Cerebellar nuclear complex (tissue), 1 donor: ENCODE results near the gene ATG4A.

Source experiments
- DNase-seq, 2 experiments: peaks; one replicate each; lab custom pipeline; 2025; lab: John Stamatoyannopoulos, UW

Gene ATG4A, protein sequence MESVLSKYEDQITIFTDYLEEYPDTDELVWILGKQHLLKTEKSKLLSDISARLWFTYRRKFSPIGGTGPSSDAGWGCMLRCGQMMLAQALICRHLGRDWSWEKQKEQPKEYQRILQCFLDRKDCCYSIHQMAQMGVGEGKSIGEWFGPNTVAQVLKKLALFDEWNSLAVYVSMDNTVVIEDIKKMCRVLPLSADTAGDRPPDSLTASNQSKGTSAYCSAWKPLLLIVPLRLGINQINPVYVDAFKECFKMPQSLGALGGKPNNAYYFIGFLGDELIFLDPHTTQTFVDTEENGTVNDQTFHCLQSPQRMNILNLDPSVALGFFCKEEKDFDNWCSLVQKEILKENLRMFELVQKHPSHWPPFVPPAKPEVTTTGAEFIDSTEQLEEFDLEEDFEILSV

DNA sequence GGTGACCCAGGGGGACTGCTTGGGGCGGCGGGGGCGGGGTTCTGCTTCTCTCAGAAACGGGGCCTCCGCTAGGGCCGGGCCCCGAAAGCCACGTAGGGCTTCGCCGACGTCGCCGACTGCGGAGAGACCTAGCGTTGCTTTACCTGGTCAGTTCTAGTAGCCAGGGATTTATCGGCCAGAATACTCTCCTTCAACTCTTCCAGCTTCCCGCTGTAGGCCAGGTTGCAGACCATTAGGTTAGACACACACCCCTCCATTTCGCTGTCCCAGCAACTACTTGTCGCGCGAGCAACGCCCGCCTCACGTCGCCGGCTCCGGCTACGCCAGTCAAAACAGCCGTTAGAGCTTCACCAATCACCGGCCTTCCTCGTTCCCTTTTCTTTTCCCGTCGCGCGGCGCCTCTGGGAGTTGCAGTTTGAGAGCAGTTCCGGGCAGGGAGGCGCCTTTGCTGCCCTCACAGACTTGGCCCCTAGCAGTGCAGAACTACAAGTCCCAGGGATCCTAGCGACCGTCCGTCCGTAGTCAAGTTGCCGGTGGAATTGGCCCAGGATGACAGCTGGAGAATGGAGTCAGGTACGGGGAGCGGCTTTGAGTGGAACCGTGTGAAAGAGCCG is at the start of gene ATG4A, which contains the start of gene PSMD10:
Gene ATG4A, plus strand, starts transcription at position 515 of the 614 bp plus-strand sequence. Its CDS starts 49 bp downstream, at position 564.
Gene PSMD10, minus strand, starts transcription at position 279 of the 614 bp plus-strand sequence. Its CDS starts 22 bp downstream, at position 257.
- DNase-seq = peak; percentile 75 to 85

DNA sequence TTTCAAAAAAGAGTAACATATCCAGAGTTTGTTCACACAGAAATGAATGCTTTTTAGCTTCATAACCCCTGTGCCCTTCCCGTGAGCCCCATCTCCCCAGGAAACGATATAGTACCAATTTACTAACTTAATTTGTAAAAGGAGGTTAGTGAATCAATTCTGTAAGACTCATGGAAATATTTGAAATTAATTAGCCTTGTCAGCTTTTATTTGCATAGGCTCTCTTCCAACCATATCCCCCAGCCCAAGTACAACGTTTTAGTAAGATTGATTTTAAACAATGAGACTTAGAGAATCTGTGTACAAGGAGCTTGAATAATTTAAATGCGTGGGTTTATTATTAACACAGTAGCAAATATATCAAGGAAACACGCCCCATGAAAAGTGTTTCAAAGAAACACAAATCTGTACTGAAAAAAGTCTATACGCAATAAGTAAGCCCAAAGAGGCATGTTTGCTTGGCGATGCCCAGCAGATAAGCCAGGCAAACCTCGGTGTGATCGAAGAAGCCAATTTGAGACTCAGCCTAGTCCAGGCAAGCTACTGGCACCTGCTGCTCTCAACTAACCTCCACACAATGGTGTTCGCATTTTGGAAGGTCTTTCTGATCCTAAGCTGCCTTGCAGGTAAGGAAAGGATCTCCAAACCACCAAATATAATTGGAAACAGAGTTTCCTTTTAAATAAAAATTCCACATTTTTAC is 46.9 kb upstream of the ATG4A start, which contains the start of gene VSIG1:
Gene VSIG1, plus strand, starts transcription at position 512 of the 703 bp plus-strand sequence. Its CDS starts 66 bp downstream, at position 578.
- no peak for DNase-seq

DNA sequence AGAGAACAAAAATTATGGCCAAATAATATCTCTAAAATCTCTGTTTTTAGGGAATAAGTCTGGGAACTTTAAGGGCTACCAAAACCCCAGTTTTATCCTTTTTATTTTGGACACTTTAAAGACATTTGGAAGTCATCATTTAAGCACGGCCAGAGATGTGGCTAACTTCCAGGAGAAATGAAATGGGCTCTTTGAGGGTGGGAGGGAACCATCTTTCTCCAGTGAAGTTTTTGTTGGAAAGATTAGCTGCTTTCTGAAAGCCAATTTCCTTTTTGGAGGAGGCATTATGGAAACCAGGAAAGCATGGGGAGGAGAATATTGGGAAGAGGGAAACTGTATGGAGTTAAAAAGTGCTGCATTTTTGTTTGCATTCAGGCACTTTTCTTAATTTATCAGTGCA is 41.9 kb upstream of the ATG4A start:
- DNase-seq = no peak

DNA sequence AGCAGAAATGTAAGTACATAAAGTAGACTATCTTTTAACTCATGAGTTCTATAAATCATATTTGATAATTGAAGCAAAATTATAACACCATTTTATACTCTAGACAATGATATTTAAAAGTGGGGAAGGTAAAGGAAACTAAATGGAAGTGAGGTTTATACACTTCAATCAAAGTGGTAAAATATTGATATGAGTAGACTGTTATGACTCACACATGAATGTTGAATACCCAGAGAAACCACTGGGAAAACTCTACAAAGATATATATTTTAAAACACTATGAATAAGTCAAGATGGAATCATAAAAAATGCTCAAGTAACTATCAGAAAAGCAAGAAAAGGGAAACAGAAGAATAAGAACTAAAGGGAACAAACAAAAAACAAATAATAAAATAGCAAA is 38.4 kb upstream of the ATG4A start:
- no peak for DNase-seq

DNA sequence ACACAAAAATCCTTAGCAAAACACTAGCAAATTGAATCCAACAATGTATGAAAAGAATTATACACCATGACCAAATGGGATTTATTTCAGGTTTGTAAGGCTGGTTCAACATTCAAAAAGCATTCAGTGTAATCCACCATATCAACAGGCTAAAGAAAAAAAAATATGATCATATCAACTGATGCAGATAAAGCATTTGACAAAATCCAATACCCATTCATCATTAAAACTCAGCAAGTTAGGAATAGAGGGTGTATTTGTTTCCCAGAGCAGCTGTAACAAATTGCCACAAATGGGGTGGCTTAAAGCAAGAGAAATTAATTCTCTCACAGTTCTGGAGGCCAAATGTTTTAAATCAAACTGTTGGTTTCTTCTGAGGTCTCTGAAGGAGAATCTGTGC is 36.0 kb upstream of the ATG4A start:
- DNase-seq = no peak

DNA sequence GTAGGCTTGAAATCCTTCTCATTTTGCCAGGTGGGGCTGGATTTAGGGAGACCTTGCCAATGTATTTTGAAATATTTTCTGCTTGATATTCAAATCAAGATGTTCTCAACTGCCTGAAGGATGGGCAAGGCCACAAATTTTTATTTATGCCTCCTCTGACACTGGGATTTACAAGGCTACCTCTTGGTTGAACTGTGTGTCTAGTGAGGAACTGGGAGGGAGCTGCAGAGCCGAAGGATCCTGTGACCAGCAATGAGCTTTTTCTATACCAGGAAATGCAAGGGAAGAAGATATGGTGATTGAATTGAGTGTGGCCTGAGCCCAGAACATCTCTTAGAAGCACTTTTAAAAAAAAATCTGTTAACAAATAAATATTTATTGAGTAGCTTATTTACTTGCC is 31.8 kb upstream of the ATG4A start:
- no peak for DNase-seq

DNA sequence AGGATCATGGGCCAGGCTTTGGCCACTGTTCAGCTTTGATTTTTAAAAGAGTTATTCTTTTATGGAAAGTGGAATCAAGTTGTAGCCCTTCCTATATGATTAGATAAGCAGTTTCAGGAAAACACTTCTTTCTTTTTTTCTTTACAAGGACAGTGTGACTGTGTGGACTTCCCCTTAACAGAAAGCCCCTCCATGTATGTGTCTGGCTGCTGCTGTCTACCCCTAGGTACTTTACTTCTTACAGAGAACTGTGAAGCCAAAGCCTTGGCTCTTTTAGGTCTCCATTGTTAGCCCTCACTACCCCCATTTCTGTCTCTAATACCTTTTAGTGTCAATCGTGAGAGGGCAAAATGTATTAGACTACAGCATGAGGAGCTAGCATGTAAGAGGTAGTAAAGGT is 27.6 kb upstream of the ATG4A start:
- no peak for DNase-seq

DNA sequence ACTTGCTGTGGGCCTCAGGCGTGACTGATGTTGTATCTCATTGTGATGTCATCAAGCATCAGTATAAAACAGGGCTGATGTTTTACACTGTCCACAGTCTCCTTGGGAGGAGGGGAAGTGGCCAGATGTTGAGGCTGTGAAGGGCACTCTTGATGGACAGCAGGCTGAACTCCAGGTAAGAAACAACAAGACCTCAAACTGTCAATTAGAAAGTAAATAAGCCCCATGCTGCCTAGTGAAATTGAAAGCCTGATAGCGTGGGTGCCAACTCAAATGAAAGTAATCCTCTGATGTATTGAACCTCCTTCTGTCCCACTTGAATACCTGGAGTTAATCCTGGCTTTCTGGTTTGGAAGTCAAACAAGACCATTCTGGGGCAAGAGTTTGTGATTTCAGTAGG is 27.0 kb upstream of the ATG4A start:
- DNase-seq = no peak

DNA sequence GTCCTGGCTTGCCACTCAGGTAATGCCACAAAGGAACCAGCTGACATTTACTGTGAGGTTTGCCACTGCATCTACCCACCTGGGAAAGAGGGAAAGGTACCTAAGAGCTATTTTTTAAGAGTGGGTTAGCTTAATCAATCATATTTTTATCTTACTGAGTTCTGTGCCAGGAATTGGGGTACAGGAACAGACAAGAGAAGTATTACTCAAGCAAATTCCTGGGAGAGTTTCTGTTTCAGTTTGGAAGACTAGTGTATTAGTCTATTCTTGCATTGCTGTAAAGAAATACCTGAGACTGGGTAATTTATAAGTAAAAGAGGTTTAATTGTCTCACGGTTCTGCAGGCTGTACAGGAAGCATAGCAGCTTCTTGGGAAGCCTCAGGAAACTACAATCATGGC is 23.5 kb upstream of the ATG4A start:
- no peak for DNase-seq

DNA sequence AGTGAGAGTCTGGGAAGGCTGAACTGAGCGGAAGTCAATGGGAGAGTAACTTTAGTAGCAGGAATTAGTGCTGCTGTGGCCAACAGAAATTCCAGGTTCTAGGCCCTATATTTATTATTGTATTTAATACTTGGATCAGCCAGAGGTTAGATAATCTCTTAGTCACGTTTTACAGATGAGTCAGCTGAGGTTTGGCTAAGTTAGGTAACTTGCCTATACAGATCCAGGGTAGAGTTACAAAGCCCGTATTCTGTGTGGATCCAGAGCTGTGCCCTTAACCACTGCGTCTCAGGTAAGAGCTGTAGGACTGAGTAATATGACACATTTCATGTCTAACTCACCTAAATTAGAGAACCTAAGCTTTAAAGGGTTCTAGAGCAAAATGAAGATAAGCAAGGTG is 20.7 kb upstream of the ATG4A start:
- no peak for DNase-seq

DNA sequence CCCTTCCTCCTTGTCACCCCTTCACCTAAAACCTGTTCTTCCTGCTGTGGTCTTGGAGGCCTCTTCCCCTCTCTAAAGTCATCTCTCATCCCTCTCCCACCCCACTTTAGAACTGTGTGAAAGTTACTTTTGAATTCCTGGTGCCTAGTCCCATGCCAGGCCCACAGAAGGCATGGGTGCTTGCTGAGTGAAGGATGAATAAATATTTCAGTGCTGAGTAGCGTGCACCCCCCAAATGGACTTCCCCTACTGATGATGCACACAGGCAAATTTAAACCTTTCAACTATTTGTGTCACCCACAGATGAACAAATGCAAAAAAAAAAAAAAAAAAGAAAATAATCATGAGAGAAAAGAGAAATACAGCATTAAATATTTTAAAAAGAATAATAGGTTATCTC is 20.0 kb upstream of the ATG4A start:
- DNase-seq = no peak

DNA sequence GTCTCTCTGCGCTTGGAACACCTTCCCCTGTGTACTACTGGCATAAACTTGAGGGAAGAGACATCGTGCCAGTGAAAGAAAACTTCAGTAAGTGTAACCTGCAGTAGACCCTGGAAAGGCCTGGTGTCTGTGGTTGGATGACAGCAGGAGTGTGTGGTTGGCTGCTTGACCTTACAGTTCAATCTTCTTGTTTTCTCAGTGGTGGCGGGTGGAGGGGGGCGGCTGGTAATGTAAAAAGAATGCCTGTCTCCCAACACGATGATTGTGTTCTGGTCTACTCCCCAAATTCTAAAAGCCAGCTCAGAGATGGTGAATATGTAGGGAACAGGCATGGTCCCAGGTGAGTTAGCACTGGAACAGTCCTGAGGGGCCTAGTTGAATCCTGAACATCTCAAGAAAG is 18.8 kb upstream of the ATG4A start:
- DNase-seq = no peak

DNA sequence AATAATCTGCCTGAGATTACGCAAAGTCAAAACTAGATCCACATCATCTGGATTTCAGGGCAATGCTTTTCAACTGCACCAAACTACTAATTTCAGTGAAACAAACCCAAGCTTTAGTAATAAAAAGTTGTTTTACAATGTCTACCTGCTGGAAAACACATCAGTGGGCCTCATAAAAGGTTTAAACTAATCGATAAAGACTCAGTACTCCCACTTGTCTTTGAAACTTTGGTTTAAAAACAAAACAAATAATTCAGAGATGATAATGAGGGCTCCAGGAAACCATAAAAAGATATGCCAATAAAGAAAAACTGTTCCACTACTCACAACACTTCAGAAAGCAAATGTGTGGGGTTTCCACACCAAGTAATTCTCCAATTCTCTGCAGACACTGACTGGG is 10.5 kb upstream of the ATG4A start:
- no peak for DNase-seq

DNA sequence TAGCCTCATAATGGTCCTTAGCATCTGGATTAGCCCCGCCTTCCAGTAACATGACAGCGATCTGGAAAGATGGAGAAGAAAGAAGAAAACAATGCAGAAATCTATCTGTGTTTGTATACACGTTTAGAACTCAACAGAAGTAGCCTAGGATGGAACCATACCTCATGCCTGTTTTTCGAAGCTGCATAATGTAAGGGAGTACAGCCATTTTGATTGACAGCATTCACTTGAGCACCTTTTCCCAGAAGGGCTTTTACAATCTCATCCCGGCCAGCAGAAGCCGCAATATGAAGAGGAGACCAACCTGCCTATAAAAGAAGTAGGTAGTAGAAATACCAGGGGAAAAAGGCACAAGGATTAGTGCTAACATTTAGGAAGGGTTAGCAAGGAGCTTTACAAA is 3.8 kb upstream of the ATG4A start:
- DNase-seq = no peak

DNA sequence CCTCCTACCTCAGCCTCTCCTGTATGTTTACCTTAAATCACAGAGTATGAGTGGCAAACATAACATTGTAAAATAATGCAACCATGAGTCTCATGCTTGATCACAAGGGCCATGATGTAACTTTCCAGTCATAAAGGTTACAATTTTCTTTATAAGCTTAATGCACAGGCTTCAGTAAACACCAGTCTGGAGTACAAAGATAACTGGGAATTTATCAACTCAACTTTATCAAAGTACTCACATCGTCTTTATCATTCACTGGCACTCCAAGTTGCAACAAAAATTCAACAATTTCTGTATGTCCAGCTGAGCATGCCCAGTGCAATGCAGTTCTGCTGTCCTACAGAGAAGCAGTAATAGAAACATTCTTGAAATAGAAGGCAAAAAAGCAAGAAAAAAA is 3.1 kb upstream of the ATG4A start:
- no peak for DNase-seq

DNA sequence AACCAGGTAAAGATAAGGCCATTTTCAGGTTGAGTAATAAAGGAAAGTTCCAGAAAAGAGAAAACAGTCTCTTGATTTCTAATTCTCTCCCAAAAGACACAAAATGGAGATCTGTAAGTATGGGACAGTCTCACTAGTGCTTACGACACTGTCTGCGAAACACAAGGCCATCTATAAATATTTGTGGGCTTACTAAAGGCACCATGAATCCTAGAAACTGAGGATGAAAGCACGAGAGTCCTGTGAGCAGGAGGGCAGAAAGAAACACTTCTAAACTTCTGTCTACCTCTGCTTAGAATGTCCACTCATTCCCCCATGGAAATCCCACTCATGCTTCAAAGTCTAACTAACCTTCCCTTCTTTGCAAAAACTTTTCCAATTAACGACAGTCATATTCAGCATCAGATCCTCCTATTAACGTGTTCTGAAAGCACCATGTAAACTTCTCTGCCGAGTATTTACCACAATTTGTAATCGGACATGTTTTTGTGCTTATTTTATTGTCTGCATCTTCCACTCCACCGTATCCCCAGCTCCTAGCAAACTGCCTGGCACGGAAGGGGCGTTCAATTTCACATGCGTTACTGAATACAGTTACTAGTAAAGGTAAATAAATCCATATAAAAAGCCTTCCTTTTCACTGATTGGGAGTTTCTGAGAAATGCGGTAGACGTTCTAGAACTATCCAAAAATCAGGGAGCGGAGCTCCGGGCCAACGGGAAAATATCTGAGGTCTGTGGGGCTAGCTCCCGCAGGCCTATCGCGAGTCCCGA is 901 bp upstream of the ATG4A start:
- no peak for DNase-seq

DNA sequence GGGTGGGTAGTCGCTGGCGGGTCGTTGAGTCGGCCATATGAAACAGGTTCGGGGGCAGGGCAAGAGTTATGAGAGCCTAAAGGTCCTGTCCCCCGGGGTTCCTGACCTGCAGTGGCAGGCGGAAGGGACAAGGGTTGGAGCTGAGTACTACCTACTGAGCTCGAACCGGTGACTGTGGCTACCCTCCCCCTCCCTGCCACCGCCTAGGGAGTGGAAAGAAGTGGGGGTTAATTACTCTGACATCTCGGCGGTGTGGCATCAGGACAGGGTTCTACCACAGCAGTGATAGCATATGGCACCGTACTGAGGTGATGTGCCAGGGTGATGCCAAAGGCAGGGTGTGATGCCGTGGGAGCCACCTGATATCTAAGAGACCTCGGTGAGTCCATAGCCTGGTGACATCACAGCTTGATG is 307 bp downstream of the ATG4A start:
- peak in 1 of 2 experiments; percentile 4 for DNase-seq

DNA sequence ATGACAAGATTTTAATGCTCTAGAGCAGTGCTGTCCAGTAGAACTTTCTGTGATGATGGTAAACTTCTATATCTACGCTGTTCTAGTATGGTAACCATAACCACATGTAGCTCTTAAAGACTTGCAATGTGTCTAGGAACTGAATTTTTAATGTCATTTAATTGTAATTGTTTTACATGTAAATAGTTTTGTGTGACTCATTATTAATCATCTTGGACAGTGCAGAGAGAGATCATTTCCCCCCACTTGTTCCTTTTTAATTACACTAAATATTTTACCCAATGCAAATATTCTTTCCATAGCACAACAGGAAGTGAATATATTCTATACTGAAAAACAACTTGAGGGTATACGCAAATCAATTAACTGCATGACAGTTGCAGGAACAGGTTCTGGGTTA is 5.8 kb downstream of the ATG4A start:
- DNase-seq = no peak

DNA sequence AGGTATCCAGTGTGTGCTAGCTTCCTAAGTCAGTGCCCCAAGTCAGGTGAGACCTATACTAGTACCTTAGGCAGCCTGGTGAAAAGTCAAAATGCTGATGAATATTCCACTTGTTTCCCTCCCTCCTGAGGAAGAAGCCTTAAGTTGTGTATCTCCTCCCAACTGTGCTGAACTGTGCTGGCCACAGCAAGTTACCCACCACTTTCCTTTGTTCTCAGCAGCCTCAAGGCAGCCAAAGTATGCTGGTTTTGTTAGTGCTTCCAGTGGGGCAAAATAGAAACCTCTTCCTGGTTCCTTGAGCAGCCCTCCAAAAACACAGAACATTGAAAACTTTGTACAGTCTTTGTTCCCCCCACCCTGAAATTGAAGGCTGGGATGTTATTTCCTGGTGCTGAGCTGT is 13.9 kb downstream of the ATG4A start:
- DNase-seq = no peak

DNA sequence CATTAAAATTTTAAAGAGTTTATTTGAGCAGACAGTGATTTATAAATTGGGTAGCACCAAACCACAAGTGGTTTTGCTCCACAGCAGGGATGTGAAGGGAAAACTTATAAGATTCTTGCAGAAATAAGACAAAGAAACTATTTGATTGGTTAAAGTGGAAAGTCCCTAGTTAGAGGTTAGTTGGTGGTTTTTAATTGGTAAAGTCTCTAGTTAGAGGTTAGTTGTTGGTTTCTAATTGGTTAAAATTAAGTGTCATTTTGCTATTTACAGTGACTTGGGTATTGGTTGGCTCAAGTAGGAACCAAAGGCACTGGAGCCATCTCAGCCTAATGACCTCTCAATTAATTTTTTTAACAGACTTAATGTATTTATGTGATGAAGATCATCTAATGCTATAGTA is 23.0 kb downstream of the ATG4A start:
- no peak for DNase-seq

DNA sequence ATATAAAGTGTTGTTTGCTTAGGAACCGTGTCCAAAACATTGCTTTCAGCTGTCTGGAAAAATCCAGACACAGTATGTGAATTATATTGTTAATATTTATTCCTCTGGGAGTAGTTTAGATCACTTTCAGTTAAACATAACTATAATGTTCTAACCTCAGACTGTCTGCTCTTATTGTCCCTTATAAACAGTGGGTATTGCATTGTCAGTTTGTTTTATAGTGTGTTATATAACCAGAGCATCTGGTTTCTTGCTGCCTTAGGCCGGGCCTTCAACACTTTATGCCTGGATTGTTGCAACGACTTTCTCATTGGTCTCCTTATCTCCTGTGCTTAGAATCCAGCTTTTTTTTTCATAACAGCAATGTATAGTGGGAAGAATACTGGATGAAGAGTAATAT is 26.4 kb downstream of the ATG4A start:
- DNase-seq = no peak

DNA sequence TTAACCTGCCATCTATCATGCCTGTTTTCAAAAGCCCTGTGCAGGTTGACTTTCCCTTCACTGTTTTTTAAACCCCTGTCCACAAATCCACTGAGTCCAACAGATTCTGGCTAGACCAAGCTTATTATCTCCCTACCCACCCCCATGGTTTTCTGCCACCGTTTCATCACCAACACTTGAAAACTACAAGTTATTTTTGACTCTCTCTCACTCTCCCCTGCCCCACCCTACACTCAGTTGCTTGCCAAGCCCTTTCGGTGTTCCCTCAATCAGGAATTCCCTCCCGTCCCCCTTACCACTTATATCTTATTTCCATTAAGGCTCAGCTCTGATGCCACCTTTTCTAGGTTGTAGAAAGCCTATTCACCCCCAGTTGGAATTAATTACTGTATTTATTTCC is 29.7 kb downstream of the ATG4A start:
- DNase-seq = no peak
